ENCODE results near the gene ITGAX. TPM values are rescaled to one million over a fixed set of nuclear protein-coding genes. Genes with fewer than 3 reads are reported as not detected.
A peak's percentile ranks its signal among the peaks of the same experiment; 100 is the strongest.

Gene ITGAX
- total and polyA plus RNA-seq, 10 of the 15 experiments (the other 5 are each of a cell fraction or from before 2014, with no cell fraction given) = 1.6 to 37.9 (median 17.9) TPM

GRCh38 chr16:31351246-31351941, 3.6 kb upstream of the ITGAX start:
- BruUV-seq (replicated peaks) = no TSS peak
- WGBS (ENCODE audit: insufficient coverage, insufficient replicate concordance, low lambda C conversion rate, missing lambda C conversion rate) = 5% methylated on average over 19 of the region's 19 CpGs
- peaks cover 60% of the 10 kb centered on the region for H3K4me1 ChIP-seq (ENCODE audit: control insufficient read depth, insufficient read depth, low read length)
- ChIA-PET CTCF (interaction anchor here (0.8 to 1.0 kb wide), 2 partner anchors 108 to 167 kb away, joined by 3 to 4 read pairs; partner anchors contain the start of gene ARMC5), POLR2A (interaction anchor here (0.6 to 0.9 kb wide), 2 partner anchors 44 to 118 kb away, joined by 3 to 8 read pairs; no protein-coding TSS in a partner anchor), RAD21 (ENCODE audit: unreplicated experiment) (no interaction called here), SMC1A (ENCODE audit: uncharacterized antibody, unreplicated experiment) (interaction anchor here (0.8 to 1.5 kb wide), 4 partner anchors 9 to 209 kb away, joined by 3 to 4 read pairs (median 3); no protein-coding TSS in a partner anchor)
- peak overlapping the region; percentile 97 for H3K4me2 ChIP-seq (ENCODE audit: control insufficient read depth, insufficient read depth)
- no peaks in the 10 kb centered on the region for H3K79me2 ChIP-seq (ENCODE audit: control insufficient read depth, insufficient read depth, low read length)
- peak overlapping the region; percentile 24 for H3K9ac ChIP-seq (ENCODE audit: control insufficient read depth, insufficient read depth, low read length)
- H3K27ac ChIP-seq (ENCODE audit: control insufficient read depth, insufficient read depth) = peak overlapping the region; percentile 65
- H3K27me3 ChIP-seq (replicated peaks in 1 of 2; ENCODE audit: control insufficient read depth in 2 of 2, insufficient read depth in 2 of 2, low read length in 1 of 2) = no peaks in the 10 kb centered on the region
- in situ Hi-C loops (cut with MboI) (loop anchor here (10.0 kb wide), 1 partner anchor 523 kb away; the partner anchor contains the start of gene ZNF267), intact Hi-C loops (cut with micrococcal nuclease; ENCODE audit: unreplicated experiment) (loop anchor here (5.0 to 10.0 kb wide), 2 partner anchors 84 to 523 kb away; partner anchors contain the start of gene ZNF267)
- H3K36me3 ChIP-seq (ENCODE audit: control insufficient read depth in 2 of 2, insufficient read depth in 2 of 2, low read length in 1 of 2) = no peaks in the 10 kb centered on the region
- ATAC-seq (peak; percentile 36), DNase-seq (ENCODE audit: low read depth, low spot score) (no peak), FAIRE-seq (no peak)
- peaks cover 2% of the 10 kb centered on the region; the same call in 1 of the 3 replicates for H3K9me3 ChIP-seq (replicated peaks; ENCODE audit: control insufficient read depth, insufficient read depth, low read length)
- H4K20me1 ChIP-seq (ENCODE audit: control insufficient read depth, insufficient read depth) = no peaks in the 10 kb centered on the region
- peak overlapping the region; percentile 16 for H2AFZ ChIP-seq (ENCODE audit: control insufficient read depth, low read depth, low read length)
- H3K4me3 ChIP-seq = peak overlapping the region; percentile 57; the same call in 1 of the 2 replicates
- TF ChIP-seq HDAC2 (IDR thresholded peaks at IDR 0.05) (no peak), TARDBP (IDR thresholded peaks at IDR 0.05; ENCODE audit: borderline replicate concordance) (no peak), TAF1 (IDR thresholded peaks at IDR 0.05; ENCODE audit: borderline replicate concordance, low read depth, low read length) (no peak), CBX3 (IDR thresholded peaks at IDR 0.05; ENCODE audit: borderline replicate concordance, low read depth) (no peak), SIN3A (IDR thresholded peaks at IDR 0.05; ENCODE audit: low read depth, low read length) (no peak), BACH1 (IDR thresholded peaks at IDR 0.05; ENCODE audit: borderline replicate concordance) (no peak), IKZF2 (IDR thresholded peaks at IDR 0.05) (peak; percentile 91 to 97), SP1 (IDR thresholded peaks at IDR 0.05; ENCODE audit: low read depth, low read length) (no peak), FOXK2 (IDR thresholded peaks at IDR 0.05) (no peak), ZNF592 (IDR thresholded peaks at IDR 0.05) (no peak), GABPA (IDR thresholded peaks at IDR 0.05; ENCODE audit: low read depth) (no peak)
- TF ChIP-seq, protein P1, sequence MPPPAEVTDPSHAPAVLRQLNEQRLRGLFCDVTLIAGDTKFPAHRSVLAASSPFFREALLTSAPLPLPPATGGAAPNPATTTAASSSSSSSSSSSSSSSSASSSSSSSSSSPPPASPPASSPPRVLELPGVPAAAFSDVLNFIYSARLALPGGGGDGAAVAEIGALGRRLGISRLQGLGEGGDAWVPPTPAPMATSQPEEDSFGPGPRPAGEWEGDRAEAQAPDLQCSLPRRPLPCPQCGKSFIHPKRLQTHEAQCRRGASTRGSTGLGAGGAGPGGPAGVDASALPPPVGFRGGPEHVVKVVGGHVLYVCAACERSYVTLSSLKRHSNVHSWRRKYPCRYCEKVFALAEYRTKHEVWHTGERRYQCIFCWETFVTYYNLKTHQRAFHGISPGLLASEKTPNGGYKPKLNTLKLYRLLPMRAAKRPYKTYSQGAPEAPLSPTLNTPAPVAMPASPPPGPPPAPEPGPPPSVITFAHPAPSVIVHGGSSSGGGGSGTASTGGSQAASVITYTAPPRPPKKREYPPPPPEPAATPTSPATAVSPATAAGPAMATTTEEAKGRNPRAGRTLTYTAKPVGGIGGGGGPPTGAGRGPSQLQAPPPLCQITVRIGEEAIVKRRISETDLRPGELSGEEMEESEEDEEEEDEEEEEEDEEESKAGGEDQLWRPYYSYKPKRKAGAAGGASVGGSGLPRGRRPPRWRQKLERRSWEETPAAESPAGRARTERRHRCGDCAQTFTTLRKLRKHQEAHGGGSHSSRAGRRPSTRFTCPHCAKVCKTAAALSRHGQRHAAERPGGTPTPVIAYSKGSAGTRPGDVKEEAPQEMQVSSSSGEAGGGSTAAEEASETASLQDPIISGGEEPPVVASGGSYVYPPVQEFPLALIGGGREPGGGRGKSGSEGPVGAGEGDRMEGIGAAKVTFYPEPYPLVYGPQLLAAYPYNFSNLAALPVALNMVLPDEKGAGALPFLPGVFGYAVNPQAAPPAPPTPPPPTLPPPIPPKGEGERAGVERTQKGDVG (CRISPR knock-in tag; IDR thresholded peaks at IDR 0.05) = no peak
- TF ChIP-seq, protein P2, sequence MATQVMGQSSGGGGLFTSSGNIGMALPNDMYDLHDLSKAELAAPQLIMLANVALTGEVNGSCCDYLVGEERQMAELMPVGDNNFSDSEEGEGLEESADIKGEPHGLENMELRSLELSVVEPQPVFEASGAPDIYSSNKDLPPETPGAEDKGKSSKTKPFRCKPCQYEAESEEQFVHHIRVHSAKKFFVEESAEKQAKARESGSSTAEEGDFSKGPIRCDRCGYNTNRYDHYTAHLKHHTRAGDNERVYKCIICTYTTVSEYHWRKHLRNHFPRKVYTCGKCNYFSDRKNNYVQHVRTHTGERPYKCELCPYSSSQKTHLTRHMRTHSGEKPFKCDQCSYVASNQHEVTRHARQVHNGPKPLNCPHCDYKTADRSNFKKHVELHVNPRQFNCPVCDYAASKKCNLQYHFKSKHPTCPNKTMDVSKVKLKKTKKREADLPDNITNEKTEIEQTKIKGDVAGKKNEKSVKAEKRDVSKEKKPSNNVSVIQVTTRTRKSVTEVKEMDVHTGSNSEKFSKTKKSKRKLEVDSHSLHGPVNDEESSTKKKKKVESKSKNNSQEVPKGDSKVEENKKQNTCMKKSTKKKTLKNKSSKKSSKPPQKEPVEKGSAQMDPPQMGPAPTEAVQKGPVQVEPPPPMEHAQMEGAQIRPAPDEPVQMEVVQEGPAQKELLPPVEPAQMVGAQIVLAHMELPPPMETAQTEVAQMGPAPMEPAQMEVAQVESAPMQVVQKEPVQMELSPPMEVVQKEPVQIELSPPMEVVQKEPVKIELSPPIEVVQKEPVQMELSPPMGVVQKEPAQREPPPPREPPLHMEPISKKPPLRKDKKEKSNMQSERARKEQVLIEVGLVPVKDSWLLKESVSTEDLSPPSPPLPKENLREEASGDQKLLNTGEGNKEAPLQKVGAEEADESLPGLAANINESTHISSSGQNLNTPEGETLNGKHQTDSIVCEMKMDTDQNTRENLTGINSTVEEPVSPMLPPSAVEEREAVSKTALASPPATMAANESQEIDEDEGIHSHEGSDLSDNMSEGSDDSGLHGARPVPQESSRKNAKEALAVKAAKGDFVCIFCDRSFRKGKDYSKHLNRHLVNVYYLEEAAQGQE (IDR thresholded peaks at IDR 0.05; ENCODE audit: low read depth, low read length) = no peak

Data from GM12878 (cell line).